PC-9 (cell line): Measurements from ENCODE around the gene UBL4B. TPM values are rescaled to one million over a fixed set of nuclear protein-coding genes. Genes with fewer than 3 reads are reported as not detected.

Source experiments
- BruUV-seq: library from RNA; stranded (reverse); fragments of 400-500 nt; replicated peaks from 2 replicates; lab custom pipeline; 2021; lab: Mats Ljungman, UMichigan
- CTCF ChIA-PET: fragments of 300-600 bp; sonication (Branson Sonifier 250); formaldehyde crosslinking; loops from one replicate; lab custom pipeline; 2022; ENCODE audit warnings: antibody characterized with exemption; lab: Charles Lee
- POLR2A ChIA-PET: fragments of 300-600 bp; sonication (Branson Sonifier 250); formaldehyde crosslinking; loops from one replicate; lab custom pipeline; 2022; ENCODE audit warnings: antibody characterized with exemption; ENCODE audit not compliant: unreplicated experiment; lab: Charles Lee
- DNase-seq, 2 experiments: peaks; one replicate each; pipeline versions ENCODE4 v3.0.0 to v3.0.0-alpha.2; 2015 to 2022; ENCODE audit warnings: mixed read lengths in 1 of 2
- H2AFZ ChIP-seq: fragments of 200-600 bp; sonication (generic); 2 replicates; pipeline ENCODE4 v1.8.1; 2017; ENCODE audit warnings: antibody characterized with exemption
- H3F3A ChIP-seq: fragments of 200-600 bp; sonication (generic); 2 replicates; pipeline ENCODE4 v1.8.1; 2017; ENCODE audit warnings: antibody characterized with exemption, mild to moderate bottlenecking, low read depth; ENCODE audit not compliant: insufficient read depth
- H3K27ac ChIP-seq: fragments of 200-600 bp; sonication (generic); 2 replicates; pipeline ENCODE4 v1.6.1; 2016; ENCODE audit warnings: mixed run types
- H3K27me3 ChIP-seq: fragments of 200-600 bp; sonication (generic); 2 replicates; pipeline ENCODE4 v1.6.1; 2016; ENCODE audit warnings: low read depth, mixed run types; ENCODE audit not compliant: insufficient read depth
- H3K36me3 ChIP-seq: fragments of 200-600 bp; sonication (generic); 2 replicates; pipeline ENCODE4 v1.6.1; 2016; ENCODE audit warnings: low read depth, mixed run types
- H3K4me1 ChIP-seq: fragments of 200-600 bp; sonication (generic); replicated peaks from 2 replicates; pipeline ENCODE4 v1.6.1; 2016; ENCODE audit warnings: mixed run types; ENCODE audit not compliant: insufficient read depth
- H3K4me2 ChIP-seq: fragments of 200-600 bp; sonication (generic); 2 replicates; pipeline ENCODE4 v1.6.1; 2017; ENCODE audit warnings: mixed run types
- H3K4me3 ChIP-seq: fragments of 200-600 bp; sonication (generic); 2 replicates; pipeline ENCODE4 v1.6.1; 2016; ENCODE audit warnings: mixed run types
- H3K79me2 ChIP-seq: fragments of 200-600 bp; sonication (generic); 2 replicates; pipeline ENCODE4 v1.6.1; 2017; ENCODE audit warnings: low read depth, mixed run types
- H3K9me2 ChIP-seq: fragments of 200-600 bp; sonication (generic); 2 replicates; pipeline ENCODE4 v1.8.1; 2017; ENCODE audit warnings: mild to moderate bottlenecking; ENCODE audit not compliant: insufficient read depth
- H3K9me3 ChIP-seq: fragments of 200-600 bp; sonication (generic); 2 replicates; pipeline ENCODE4 v1.8.1; 2016; ENCODE audit warnings: low read depth; ENCODE audit not compliant: insufficient read depth
- H4K20me1 ChIP-seq: fragments of 200-600 bp; sonication (generic); 2 replicates; pipeline ENCODE4 v1.8.1; 2017; ENCODE audit not compliant: insufficient read depth
- CTCF ChIP-seq: fragments of 200-600 bp; sonication (generic); conservative IDR thresholded peaks from 2 replicates; pipeline ENCODE4 v1.6.1; 2017; ENCODE audit warnings: mixed run types, antibody characterized with exemption, mild to moderate bottlenecking, moderate library complexity
- EZH2 ChIP-seq: fragments of 200-600 bp; sonication (generic); IDR thresholded peaks from 2 replicates; pipeline ENCODE4 v1.8.0; 2017; ENCODE audit warnings: antibody characterized with exemption, low read depth
- intact Hi-C: fragments of 100-400 bp; cut with micrococcal nuclease; formaldehyde crosslinking; loops from one replicate; pipeline ENCODE4 v1.10.0; 2022; ENCODE audit not compliant: unreplicated experiment
- total RNA-seq: library from RNA; stranded (reverse); gene quantifications from 2 replicates; pipeline ENCODE4 v1.2.3, GENCODE V29; 2021

The UBL4B gene
- total RNA-seq, 1 experiment from 2014 or later: 0.24 TPM

GRCh38 chr1:110067893-110068645, 44.2 kb upstream of the UBL4B start:
- Histone ChIP-seq H3K4me1 (no peaks in the 10 kb centered on the region), H3K27ac (no peak overlapping the region), H3K4me3 (no peak overlapping the region), H3K79me2 (no peaks in the 10 kb centered on the region), H3K27me3 (no peaks in the 10 kb centered on the region), H3K9me2 (no peaks in the 10 kb centered on the region), H3F3A (peaks cover 10% of the 10 kb centered on the region; the same call in 1 of the 2 replicates), H3K36me3 (no peaks in the 10 kb centered on the region), H4K20me1 (no peaks in the 10 kb centered on the region), H2AFZ (no peak overlapping the region), H3K4me2 (no peak overlapping the region), H3K9me3 (no peaks in the 10 kb centered on the region)
- no peak for TF ChIP-seq EZH2
- TF ChIP-seq CTCF: no peak
- no TSS peak for BruUV-seq
- intact Hi-C loops: no loop called here
- DNase-seq: no peak
- CTCF ChIA-PET: no interaction called here
- POLR2A ChIA-PET: no interaction called here

GRCh38 chr1:110068646-110069403, 43.4 kb upstream of the UBL4B start:
- H3K4me2 ChIP-seq: no peak overlapping the region
- no peaks in the 10 kb centered on the region for H3K27me3 ChIP-seq
- no peak for TF ChIP-seq EZH2
- TF ChIP-seq CTCF: no peak
- no peak overlapping the region for H3K27ac ChIP-seq
- ChIA-PET CTCF (interaction anchor here (0.6 kb wide), 1 partner anchor 11 kb away, joined by 4 read pairs; no protein-coding TSS in a partner anchor), POLR2A (no interaction called here)
- H2AFZ ChIP-seq: no peak overlapping the region
- no peak overlapping the region for H3K4me3 ChIP-seq
- DNase-seq: no peak
- H3F3A ChIP-seq: peaks cover 10% of the 10 kb centered on the region; the same call in 1 of the 2 replicates
- no peaks in the 10 kb centered on the region for H4K20me1 ChIP-seq
- no peaks in the 10 kb centered on the region for H3K9me2 ChIP-seq
- intact Hi-C loops: no loop called here
- no peaks in the 10 kb centered on the region for H3K4me1 ChIP-seq
- H3K79me2 ChIP-seq: no peaks in the 10 kb centered on the region
- H3K36me3 ChIP-seq: no peaks in the 10 kb centered on the region
- H3K9me3 ChIP-seq: no peaks in the 10 kb centered on the region
- BruUV-seq: no TSS peak

GRCh38 chr1:110069404-110070281, 42.6 kb upstream of the UBL4B start:
- Histone ChIP-seq H3K9me2 (no peaks in the 10 kb centered on the region), H3K36me3 (0 out of 2 replicates have a peak, but pooled peaks cover 2% of the 10 kb centered on the region), H3K27ac (no peak overlapping the region), H3K27me3 (no peaks in the 10 kb centered on the region), H3K9me3 (no peaks in the 10 kb centered on the region), H3K4me3 (no peak overlapping the region), H3K4me1 (no peaks in the 10 kb centered on the region), H4K20me1 (no peaks in the 10 kb centered on the region), H3F3A (peaks cover 10% of the 10 kb centered on the region; the same call in 1 of the 2 replicates), H3K79me2 (no peaks in the 10 kb centered on the region), H3K4me2 (no peak overlapping the region), H2AFZ (no peak overlapping the region)
- TF ChIP-seq CTCF (no peak), EZH2 (no peak)
- intact Hi-C loops: no loop called here
- ChIA-PET POLR2A (no interaction called here), CTCF (interaction anchor here (0.6 kb wide), 1 partner anchor 11 kb away, joined by 4 read pairs; no protein-coding TSS in a partner anchor)
- BruUV-seq: no TSS peak
- DNase-seq: no peak
